ENCODE results near the gene TRAPPC5.

GRCh38 chr19:7729211-7729610 is 48.6 kb downstream of the TRAPPC5 start:
- TF ChIP-seq POLR2A (IDR thresholded peaks at IDR 0.05), result no peak
- TF ChIP-seq CTCF (IDR thresholded peaks at IDR 0.05), result no peak

Data from thyroid gland (tissue), 4 donors.